Left lung (tissue), 10 donors: ENCODE results near the gene ITGA5. TPM values are rescaled to one million over a fixed set of nuclear protein-coding genes. Genes with fewer than 3 reads are reported as not detected.
A peak's percentile ranks its signal among the peaks of the same experiment; 100 is the strongest.
"Not testable (repeated sequence)": the region's sequence is repeated elsewhere in the genome, so short reads cannot be mapped to it uniquely, and the experiment has no call there.

Experiments used
- ATAC-seq: fragments of 200-7000 bp; cut with Tn5 transposase; one replicate; pipeline ENCODE4 v1.9.1; 2020; ENCODE audit warnings: moderate library complexity
- DNase-seq, 4 donors: peaks; one replicate each; pipeline ENCODE4 v3.0.0-alpha.2; 2013 to 2020
- H3K27ac ChIP-seq, 2 donors: fragments of 200-600 bp; sonication (generic) in 1 of 2; one replicate each; pipeline versions ENCODE4 v1.5.0 to v1.8.0; 2020 to 2021
- H3K27me3 ChIP-seq, 2 donors: fragments of 200-600 bp; sonication (generic) in 1 of 2; one replicate each; pipeline versions ENCODE4 v1.5.0 to v1.8.0; 2020 to 2021
- H3K36me3 ChIP-seq, 2 donors: fragments of 200-600 bp; sonication (generic) in 1 of 2; one replicate each; pipeline versions ENCODE4 v1.5.0 to v1.8.0; 2020 to 2021
- H3K4me1 ChIP-seq, 2 donors: fragments of 200-600 bp; one replicate each; pipeline ENCODE4 v1.8.0; 2021
- H3K4me3 ChIP-seq, 2 donors: fragments of 200-600 bp; sonication (generic) in 1 of 2; one replicate each; pipeline versions ENCODE4 v1.5.0 to v1.8.0; 2020 to 2021; ENCODE audit warnings: mild to moderate bottlenecking in 1 of 2
- H3K9me3 ChIP-seq, 2 donors: fragments of 200-600 bp; sonication (generic) in 1 of 2; one replicate each; pipeline versions ENCODE4 v1.5.0 to v1.8.0; 2020 to 2021
- CTCF ChIP-seq, 2 donors: fragments of 200-600 bp; sonication (generic) in 1 of 2; IDR thresholded peaks; one replicate each; pipeline versions ENCODE4 v1.5.0 to v1.8.0; 2021; ENCODE audit warnings: antibody characterized with exemption in 2 of 2
- intact Hi-C, 2 donors: fragments of 100-400 bp; cut with DNase I; formaldehyde crosslinking; loops; one replicate each; pipeline versions ENCODE4 v1.11.2 to v1.14.2; 2022
- polyA plus RNA-seq, 6 donors: library from polyadenylated mRNA; unstranded; fragments of 120-200 nt; gene quantifications; one replicate each; pipeline ENCODE4 v1.2.1, GENCODE V29; 2013; ENCODE audit not compliant: insufficient read length in 6 of 6
- total RNA-seq, 2 donors: library from RNA; stranded (reverse); fragmentation: NEBNext Ultra II Directional; extraction: Animal tissue kit (Norgen Biotek cat#: 25700); gene quantifications; one replicate each; pipeline ENCODE4 v1.2.1, GENCODE V29; 2021
- donor health status: DM: no; HTN: yes; CAD: no.
- donor health status: DM: no; HTN: no; CAD: no.

Gene ITGA5
- total and polyA plus RNA-seq, 8 donors, result 56.1 to 142 (median 73.5) TPM

GRCh38 chr12:54357506-54358190, 61.4 kb downstream of the ITGA5 start:
- peak overlapping the region in 1 of 2 donors; percentile 56 for H3K4me3 ChIP-seq
- no peaks in the 10 kb centered on the region for H3K9me3 ChIP-seq
- H3K27ac ChIP-seq, result peak overlapping the region in 1 of 2 donors; percentile 95
- intact Hi-C loops, result no loop called here
- no peak for ATAC-seq
- TF ChIP-seq CTCF (IDR thresholded peaks at IDR 0.05), result no peak
- DNase-seq, result no peak
- H3K4me1 ChIP-seq, result peaks cover 21 to 67% of the 10 kb centered on the region in 2 donors
- no peaks in the 10 kb centered on the region for H3K36me3 ChIP-seq
- H3K27me3 ChIP-seq, result no peaks in the 10 kb centered on the region

- ATAC-seq, result no peak
- intact Hi-C loops, result no loop called here
- H3K4me1 ChIP-seq, result peaks cover 28 to 66% of the 10 kb centered on the region in 2 donors
- TF ChIP-seq CTCF (IDR thresholded peaks at IDR 0.05), result no peak
- H3K4me3 ChIP-seq, result no peak overlapping the region
- peaks cover 0 to 6% of the 10 kb centered on the region in 2 donors for H3K36me3 ChIP-seq
- DNase-seq, result no peak
- no peaks in the 10 kb centered on the region for H3K27me3 ChIP-seq
- H3K27ac ChIP-seq, result peak overlapping the region in 1 of 2 donors; percentile 19
- H3K9me3 ChIP-seq, result no peaks in the 10 kb centered on the region
These were observed 62.1 kb downstream of the ITGA5 start for GRCh38 chr12:54356951-54357356.

DNA sequence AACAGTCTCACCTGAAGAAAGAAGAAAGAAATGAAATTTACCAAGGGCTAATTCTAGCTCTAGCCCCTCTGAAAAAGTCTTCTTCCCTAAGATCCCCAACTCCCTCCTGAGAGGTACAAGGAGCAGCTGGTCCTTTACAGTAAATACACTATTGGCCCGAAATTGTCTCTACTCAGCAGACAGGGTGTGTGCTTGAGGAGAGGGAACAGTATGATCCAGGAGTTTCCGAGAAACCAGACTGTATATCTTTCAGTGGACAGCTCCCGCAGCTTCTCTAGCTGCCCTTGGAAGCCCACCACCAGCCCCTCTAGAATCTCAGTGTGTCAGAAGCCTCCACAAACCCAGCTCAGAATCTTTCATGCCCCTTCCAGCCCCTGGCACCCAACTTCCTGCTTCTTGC, 62.8 kb downstream of the ITGA5 start:
- no peaks in the 10 kb centered on the region for H3K9me3 ChIP-seq
- peaks cover 32 to 66% of the 10 kb centered on the region in 2 donors for H3K4me1 ChIP-seq
- H3K36me3 ChIP-seq, result peaks cover 0 to 13% of the 10 kb centered on the region in 2 donors
- TF ChIP-seq CTCF (IDR thresholded peaks at IDR 0.05), result no peak
- H3K27me3 ChIP-seq, result no peaks in the 10 kb centered on the region
- DNase-seq (no peak), ATAC-seq (no peak)
- H3K4me3 ChIP-seq, result no peak overlapping the region
- peak overlapping the region in 1 of 2 donors; percentile 62 for H3K27ac ChIP-seq
- intact Hi-C loops, result no loop called here

DNA sequence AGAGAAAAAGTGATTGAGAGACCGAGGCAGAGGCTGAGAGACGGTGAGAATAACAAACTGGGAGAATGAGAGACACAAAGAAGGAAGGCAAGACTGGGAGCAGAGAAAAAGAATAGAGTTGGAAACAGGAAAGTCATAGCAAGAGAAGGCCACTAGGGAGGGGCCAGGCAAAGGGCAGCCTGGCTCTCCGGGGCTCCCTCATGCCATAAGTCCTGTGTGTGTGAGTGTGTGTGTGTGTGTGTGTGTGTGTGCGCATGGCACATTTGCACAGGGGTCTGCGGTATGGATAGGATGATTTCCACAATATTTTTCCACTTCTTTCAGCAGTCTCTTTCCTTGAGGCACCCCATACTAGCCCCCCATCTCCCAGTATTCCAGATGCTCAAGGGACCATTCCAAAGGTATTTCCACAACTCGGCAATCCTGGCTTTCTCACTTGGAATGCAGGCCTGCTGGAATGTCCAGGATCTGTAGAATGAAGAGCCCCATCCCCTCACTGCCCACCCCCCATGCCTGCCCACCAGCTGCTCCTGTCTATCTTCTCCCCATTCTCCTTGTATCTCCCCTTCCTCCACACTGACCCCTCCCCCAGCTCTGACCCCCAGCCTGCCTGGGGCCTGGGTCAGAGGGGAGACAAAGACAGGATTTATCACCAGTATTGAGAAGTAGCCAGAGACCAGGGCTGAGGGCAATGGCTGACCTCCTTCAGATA, 63.8 kb downstream of the ITGA5 start:
- Histone ChIP-seq H3K27me3 (no peaks in the 10 kb centered on the region), H3K4me3 (no peak overlapping the region), H3K36me3 (peaks cover 0 to 23% of the 10 kb centered on the region in 2 donors), H3K27ac (peak overlapping the region in 1 of 2 donors; percentile 62), H3K4me1 (peaks cover 32 to 61% of the 10 kb centered on the region in 2 donors), H3K9me3 (no peaks in the 10 kb centered on the region)
- intact Hi-C loops, result no loop called here
- no peak for TF ChIP-seq CTCF (IDR thresholded peaks at IDR 0.05)
- DNase-seq, result no peak
- ATAC-seq, result no peak

DNA sequence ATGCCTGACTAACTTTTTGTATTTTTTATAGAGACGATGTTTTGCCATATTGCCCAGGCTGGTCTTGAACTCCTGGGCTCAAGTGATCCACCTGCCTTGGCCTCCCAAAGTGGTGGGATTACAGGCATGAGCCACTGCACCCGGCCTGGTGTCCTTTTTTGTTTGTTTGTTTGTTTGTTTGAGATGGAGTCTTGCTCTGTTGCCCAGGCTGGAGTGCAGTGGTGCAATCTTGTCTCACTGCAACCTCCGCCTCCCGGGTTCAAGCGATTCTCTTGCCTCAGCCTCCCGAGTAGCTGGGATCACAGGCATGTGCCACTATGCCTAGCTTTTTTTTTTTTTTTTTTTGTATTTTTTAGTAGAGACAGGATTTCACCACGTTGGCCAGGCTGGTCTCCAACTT, 64.8 kb downstream of the ITGA5 start:
- not testable (repeated sequence) for H3K27ac ChIP-seq, DNase-seq

More for the DNA sequence above, 64.8 kb downstream of the ITGA5 start:
- peaks cover 0 to 33% of the 10 kb centered on the region in 2 donors for H3K36me3 ChIP-seq
- ATAC-seq, H3K9me3 ChIP-seq, H3K27me3 ChIP-seq, H3K4me3 ChIP-seq, intact Hi-C loops: not testable (repeated sequence)
- peaks cover 32 to 60% of the 10 kb centered on the region in 2 donors for H3K4me1 ChIP-seq
